Activated CD8-positive, alpha-beta T cell treated with anti-CD3 and anti-CD28 coated beads, Interleukin-2, amount 10 ng/mL, durations not matched to agents 7 days and 5 days (primary cell): ENCODE data around the gene DENND1A. TPM values are rescaled to one million over a fixed set of nuclear protein-coding genes. Genes with fewer than 3 reads are reported as not detected.

ENCODE experiments used
- ATAC-seq: fragments of 150-1000 bp; cut with Tn5 transposase; one replicate; pipeline ENCODE4 v1.10.0; 2021; ENCODE audit warnings: moderate library complexity
- CTCF ChIA-PET: fragments of 350-600 bp; sonication (Branson Sonifier 250); formaldehyde crosslinking; loops from one replicate; lab custom pipeline; 2021; ENCODE audit warnings: antibody characterized with exemption; lab: Charles Lee
- POLR2A ChIA-PET: fragments of 350-600 bp; sonication (Branson Sonifier 250); formaldehyde crosslinking; loops from one replicate; lab custom pipeline; 2021; ENCODE audit warnings: antibody characterized with exemption; lab: Charles Lee
- DNase-seq: peaks from one replicate; pipeline ENCODE4 v3.0.0-alpha.2; 2020
- H3K27ac Mint-ChIP-seq: one replicate; pipeline ENCODE4 v1.8.0; 2021; ENCODE audit warnings: mild to moderate bottlenecking, mixed read lengths
- H3K27me3 Mint-ChIP-seq: one replicate; pipeline ENCODE4 v1.8.0; 2021; ENCODE audit warnings: low read depth, mixed read lengths
- H3K36me3 Mint-ChIP-seq: one replicate; pipeline ENCODE4 v1.8.0; 2021; ENCODE audit warnings: low read depth, mixed read lengths
- H3K4me1 Mint-ChIP-seq: one replicate; pipeline ENCODE4 v1.8.0; 2021; ENCODE audit warnings: low read depth, mixed read lengths
- H3K4me3 Mint-ChIP-seq: one replicate; pipeline ENCODE4 v1.8.0; 2021; ENCODE audit warnings: mild to moderate bottlenecking, mixed read lengths
- H3K9me3 Mint-ChIP-seq: one replicate; pipeline ENCODE4 v1.8.0; 2022; ENCODE audit warnings: mixed read lengths; ENCODE audit not compliant: insufficient read depth
- total RNA-seq, 2 experiments: library from RNA; stranded (reverse); gene quantifications; one replicate each; pipeline ENCODE4 v1.2.3, GENCODE V29; 2021

DENND1A gene
- total RNA-seq, 2 experiments from 2014 or later = 13.0 to 15.5 TPM

- Mint-ChIP-seq H3K27ac (no peak overlapping the region), H3K9me3 (no peaks in the 10 kb centered on the region), H3K27me3 (peaks cover 35% of the 10 kb centered on the region), H3K4me1 (peaks cover 7% of the 10 kb centered on the region), H3K36me3 (no peaks in the 10 kb centered on the region), H3K4me3 (no peak overlapping the region)
- no peak for ATAC-seq
- ChIA-PET POLR2A (no interaction called here), CTCF (interaction anchor here (0.7 kb wide), 1 partner anchor 20 kb away, joined by 3 read pairs; no protein-coding TSS in a partner anchor)
- no peak for DNase-seq
These were observed 559.8 kb downstream of the DENND1A start for GRCh38 chr9:123370108-123370507.

GRCh38 chr9:123369296-123369695, 560.6 kb downstream of the DENND1A start:
- Mint-ChIP-seq H3K4me3 (no peak overlapping the region), H3K27ac (no peak overlapping the region), H3K4me1 (peaks cover 6% of the 10 kb centered on the region), H3K27me3 (peaks cover 26% of the 10 kb centered on the region), H3K9me3 (no peaks in the 10 kb centered on the region), H3K36me3 (no peaks in the 10 kb centered on the region)
- ChIA-PET CTCF (no interaction called here), POLR2A (no interaction called here)
- no peak for ATAC-seq
- DNase-seq = no peak

- Mint-ChIP-seq H3K4me1 (peaks cover 5% of the 10 kb centered on the region), H3K4me3 (no peak overlapping the region), H3K36me3 (no peaks in the 10 kb centered on the region), H3K9me3 (no peaks in the 10 kb centered on the region), H3K27ac (no peak overlapping the region), H3K27me3 (peaks cover 20% of the 10 kb centered on the region)
- ChIA-PET CTCF (no interaction called here), POLR2A (no interaction called here)
- ATAC-seq = no peak
- no peak for DNase-seq
These were observed 561.3 kb downstream of the DENND1A start for GRCh38 chr9:123368536-123369153.

- DNase-seq (no peak), ATAC-seq (no peak)
- no peak overlapping the region for H3K27ac Mint-ChIP-seq
- H3K36me3 Mint-ChIP-seq = no peaks in the 10 kb centered on the region
- peaks cover 19% of the 10 kb centered on the region for H3K27me3 Mint-ChIP-seq
- no peaks in the 10 kb centered on the region for H3K9me3 Mint-ChIP-seq
- no peak overlapping the region for H3K4me3 Mint-ChIP-seq
- ChIA-PET POLR2A (no interaction called here), CTCF (no interaction called here)
- peaks cover 5% of the 10 kb centered on the region for H3K4me1 Mint-ChIP-seq
These were observed 561.9 kb downstream of the DENND1A start for GRCh38 chr9:123368023-123368422.

- H3K27ac Mint-ChIP-seq = no peak overlapping the region
- ATAC-seq = no peak
- ChIA-PET CTCF (no interaction called here), POLR2A (interaction anchor here (0.8 kb wide), 1 partner anchor 117 kb away, joined by 3 read pairs; no protein-coding TSS in a partner anchor)
- no peaks in the 10 kb centered on the region for H3K4me1 Mint-ChIP-seq
- H3K27me3 Mint-ChIP-seq = peaks cover 4% of the 10 kb centered on the region
- no peaks in the 10 kb centered on the region for H3K36me3 Mint-ChIP-seq
- DNase-seq = no peak
- no peaks in the 10 kb centered on the region for H3K9me3 Mint-ChIP-seq
- no peak overlapping the region for H3K4me3 Mint-ChIP-seq
These were observed 563.9 kb downstream of the DENND1A start for GRCh38 chr9:123365881-123366528.

- ChIA-PET POLR2A (interaction anchor here (0.8 kb wide), 1 partner anchor 117 kb away, joined by 3 read pairs; no protein-coding TSS in a partner anchor), CTCF (no interaction called here)
- Mint-ChIP-seq H3K36me3 (no peaks in the 10 kb centered on the region), H3K27me3 (peaks cover 4% of the 10 kb centered on the region), H3K9me3 (no peaks in the 10 kb centered on the region), H3K27ac (no peak overlapping the region), H3K4me3 (no peak overlapping the region), H3K4me1 (no peaks in the 10 kb centered on the region)
- DNase-seq (no peak), ATAC-seq (no peak)
These were observed 564.5 kb downstream of the DENND1A start for GRCh38 chr9:123365287-123365880.

GRCh38 chr9:123364241-123364824, 565.6 kb downstream of the DENND1A start:
- ChIA-PET CTCF (interaction anchor here (0.8 to 1.3 kb wide), 2 partner anchors 9 to 14 kb away, joined by 3 read pairs; no protein-coding TSS in a partner anchor), POLR2A (no interaction called here)
- DNase-seq (no peak), ATAC-seq (no peak)
- Mint-ChIP-seq H3K4me3 (no peak overlapping the region), H3K27ac (no peak overlapping the region), H3K9me3 (no peaks in the 10 kb centered on the region), H3K4me1 (peaks cover 8% of the 10 kb centered on the region), H3K27me3 (peaks cover 2% of the 10 kb centered on the region), H3K36me3 (no peaks in the 10 kb centered on the region)

- DNase-seq = no peak
- Mint-ChIP-seq H3K27ac (no peak overlapping the region), H3K4me1 (peaks cover 18% of the 10 kb centered on the region), H3K27me3 (peaks cover 2% of the 10 kb centered on the region), H3K9me3 (no peaks in the 10 kb centered on the region), H3K36me3 (no peaks in the 10 kb centered on the region), H3K4me3 (no peak overlapping the region)
- no peak for ATAC-seq
- POLR2A ChIA-PET = no interaction called here
- CTCF ChIA-PET = no interaction called here
These were observed 567.1 kb downstream of the DENND1A start for GRCh38 chr9:123362856-123363255.

- Mint-ChIP-seq H3K4me1 (peaks cover 18% of the 10 kb centered on the region), H3K27me3 (peaks cover 2% of the 10 kb centered on the region), H3K4me3 (no peak overlapping the region), H3K36me3 (no peaks in the 10 kb centered on the region), H3K27ac (no peak overlapping the region), H3K9me3 (no peaks in the 10 kb centered on the region)
- ATAC-seq (no peak), DNase-seq (no peak)
- POLR2A ChIA-PET = interaction anchor here (1.2 kb wide), 1 partner anchor 13 kb away, joined by 4 read pairs; no protein-coding TSS in a partner anchor
- CTCF ChIA-PET = no interaction called here
These were observed 568.0 kb downstream of the DENND1A start for GRCh38 chr9:123361731-123362510.

GRCh38 chr9:123361086-123361730, 568.7 kb downstream of the DENND1A start:
- Mint-ChIP-seq H3K36me3 (no peaks in the 10 kb centered on the region), H3K27ac (no peak overlapping the region), H3K27me3 (peaks cover 2% of the 10 kb centered on the region), H3K4me1 (peaks cover 18% of the 10 kb centered on the region), H3K9me3 (no peaks in the 10 kb centered on the region), H3K4me3 (no peak overlapping the region)
- ChIA-PET POLR2A (interaction anchor here (1.2 kb wide), 1 partner anchor 12 kb away, joined by 4 read pairs; no protein-coding TSS in a partner anchor), CTCF (no interaction called here)
- no peak for DNase-seq
- no peak for ATAC-seq
